Stimulated activated CD8-positive, alpha-beta memory T cell treated with anti-CD3 and anti-CD28 coated beads, Interleukin-4, amount 100 ng/mL, for 1 hour (primary cell): Measurements from ENCODE around the gene TRIM49D2.
"Not testable (repeated sequence)": the region's sequence is repeated elsewhere in the genome, so short reads cannot be mapped to it uniquely, and the experiment has no call there.

ENCODE experiments used
- DNase-seq, 2 donors: peaks; one replicate each; pipeline ENCODE4 v3.0.0-alpha.2; 2020; ENCODE audit warnings: low read depth in 2 of 2, low spot score in 1 of 2

TRIM49D2 gene

GRCh38 chr11:89923764-89924163, at the start of gene TRIM49D2:
Gene TRIM49D2, plus strand, starts transcription at chr11:89924064. Its CDS starts 2,698 bp downstream, at chr11:89926762.
- not testable (repeated sequence) for DNase-seq

GRCh38 chr11:89877511-89877910, 46.4 kb upstream of the TRIM49D2 start:
- not testable (repeated sequence) for DNase-seq

- DNase-seq = not testable (repeated sequence)
These were observed 30.6 kb upstream of the TRIM49D2 start for GRCh38 chr11:89893245-89893644.

- DNase-seq = not testable (repeated sequence)
These were observed 23.1 kb upstream of the TRIM49D2 start for GRCh38 chr11:89900809-89901208.

- DNase-seq = no peak
These were observed 1.6 kb upstream of the TRIM49D2 start, which contains the start of gene TRIM49D1 for GRCh38 chr11:89922195-89922660. Gene TRIM49D1, minus strand, starts transcription at chr11:89922245. Its CDS starts 4,535 bp downstream, at chr11:89917710.

GRCh38 chr11:89960833-89961232, 37.0 kb downstream of the TRIM49D2 start:
- DNase-seq = not testable (repeated sequence)

GRCh38 chr11:89965737-89966136, 41.9 kb downstream of the TRIM49D2 start, which contains the start of gene TRIM64:
Gene TRIM64, plus strand, starts transcription at chr11:89966037. Its CDS starts 2,467 bp downstream, at chr11:89968504.
- DNase-seq = not testable (repeated sequence)
